Stimulated activated CD4-positive, alpha-beta T cell treated with anti-CD3 and anti-CD28 coated beads, Interleukin-12 subunit alpha, Interleukin-12 subunit beta, amount 100 ng/mL, for 4 hours (primary cell): ENCODE measurements around the gene TPR.

ENCODE experiments used
- DNase-seq: peaks from one replicate; pipeline ENCODE4 v3.0.0-alpha.2; 2020

The TPR gene

GRCh38 chr1:186326009-186326408 lies 49.0 kb downstream of the TPR start:
- DNase-seq = no peak

- DNase-seq = no peak
Measured at GRCh38 chr1:186325239-186325638, 49.8 kb downstream of the TPR start.

GRCh38 chr1:186323865-186324264 lies 51.2 kb downstream of the TPR start:
- no peak for DNase-seq

GRCh38 chr1:186315570-186315969 lies 59.5 kb downstream of the TPR start:
- DNase-seq = no peak

GRCh38 chr1:186311375-186312051 lies 63.5 kb downstream of the TPR start:
- no peak for DNase-seq

GRCh38 chr1:186310307-186310706 lies 64.7 kb downstream of the TPR start:
- DNase-seq = no peak

- DNase-seq = no peak
Measured at GRCh38 chr1:186308264-186309060, 66.6 kb downstream of the TPR start.

- DNase-seq = no peak
Measured at GRCh38 chr1:186307445-186307844, 67.6 kb downstream of the TPR start.

GRCh38 chr1:186306533-186306932 lies 68.5 kb downstream of the TPR start:
- no peak for DNase-seq

- no peak for DNase-seq
Measured at GRCh38 chr1:186304982-186305949, 69.8 kb downstream of the TPR start.

- DNase-seq = no peak
Measured at GRCh38 chr1:186303911-186304310, 71.1 kb downstream of the TPR start.

GRCh38 chr1:186302381-186302920 lies 72.6 kb downstream of the TPR start:
- DNase-seq = no peak

- no peak for DNase-seq
Measured at GRCh38 chr1:186301448-186301847, 73.6 kb downstream of the TPR start.

- DNase-seq = no peak
Measured at GRCh38 chr1:186300056-186300455, 75.0 kb downstream of the TPR start.

- no peak for DNase-seq
Measured at GRCh38 chr1:186299570-186299969, 75.5 kb downstream of the TPR start.

- DNase-seq = no peak
Measured at GRCh38 chr1:186298851-186299250, 76.2 kb downstream of the TPR start.

- no peak for DNase-seq
Measured at GRCh38 chr1:186297439-186298045, 77.5 kb downstream of the TPR start.

GRCh38 chr1:186295980-186296379 lies 79.1 kb downstream of the TPR start, which contains the start of gene PRG4:
PRG4 (plus strand) TSS chr1:186296279.
- no peak for DNase-seq

GRCh38 chr1:186292875-186293274 lies 82.2 kb downstream of the TPR start:
- DNase-seq = no peak

GRCh38 chr1:186291271-186291670 lies 83.8 kb downstream of the TPR start:
- no peak for DNase-seq

GRCh38 chr1:186289943-186290545 lies 85.0 kb downstream of the TPR start:
- no peak for DNase-seq
